Measurements from ENCODE around the gene IQCH. TPM values are rescaled to one million over a fixed set of nuclear protein-coding genes. Genes with fewer than 3 reads are reported as not detected.

The IQCH gene
- total RNA-seq, 1 donor from 2014 or later = 2.1 TPM

- DNase-seq (ENCODE audit: low spot score) = no peak
These were observed 246.7 kb downstream of the IQCH start for GRCh38 chr15:67501177-67501835.

- no peak for DNase-seq (ENCODE audit: low spot score)
These were observed 247.4 kb downstream of the IQCH start for GRCh38 chr15:67501836-67502461.

- no peak for DNase-seq (ENCODE audit: low spot score)
These were observed 249.5 kb downstream of the IQCH start for GRCh38 chr15:67504056-67504455.

GRCh38 chr15:67504796-67505195 is 250.2 kb downstream of the IQCH start:
- no peak for DNase-seq (ENCODE audit: low spot score)

GRCh38 chr15:67505675-67506572 is 251.3 kb downstream of the IQCH start:
- DNase-seq (ENCODE audit: low spot score) = no peak

- no peak for DNase-seq (ENCODE audit: low spot score)
These were observed 252.5 kb downstream of the IQCH start for GRCh38 chr15:67506775-67507747.

- no peak for DNase-seq (ENCODE audit: low spot score)
These were observed 253.8 kb downstream of the IQCH start for GRCh38 chr15:67508407-67508806.

- DNase-seq (ENCODE audit: low spot score) = no peak
These were observed 255.3 kb downstream of the IQCH start for GRCh38 chr15:67509918-67510317.

GRCh38 chr15:67510597-67511190 is 256.1 kb downstream of the IQCH start:
- no peak for DNase-seq (ENCODE audit: low spot score)

GRCh38 chr15:67511606-67512005 is 257.0 kb downstream of the IQCH start:
- DNase-seq (ENCODE audit: low spot score) = no peak

GRCh38 chr15:67512140-67512539 is 257.6 kb downstream of the IQCH start:
- no peak for DNase-seq (ENCODE audit: low spot score)

- DNase-seq (ENCODE audit: low spot score) = no peak
These were observed 258.5 kb downstream of the IQCH start for GRCh38 chr15:67512933-67513714.

GRCh38 chr15:67515090-67515489 is 260.5 kb downstream of the IQCH start:
- no peak for DNase-seq (ENCODE audit: low spot score)

GRCh38 chr15:67515557-67515956 is 261.0 kb downstream of the IQCH start:
- DNase-seq (ENCODE audit: low spot score) = no peak

- no peak for DNase-seq (ENCODE audit: low spot score)
These were observed 265.9 kb downstream of the IQCH start for GRCh38 chr15:67520321-67521028.

GRCh38 chr15:67521029-67521782 is 266.6 kb downstream of the IQCH start, which contains the start of gene C15orf61:
Gene C15orf61, plus strand, starts transcription at chr15:67521131. Its CDS starts 118 bp downstream, at chr15:67521249.
- peak; percentile 87 for DNase-seq (ENCODE audit: low spot score)

GRCh38 chr15:67521783-67522568 is 267.4 kb downstream of the IQCH start:
- DNase-seq (ENCODE audit: low spot score) = no peak

- no peak for DNase-seq (ENCODE audit: low spot score)
These were observed 268.7 kb downstream of the IQCH start for GRCh38 chr15:67523330-67523729.
